Measurements from ENCODE around the gene PCDHB16. TPM values are rescaled to one million over a fixed set of nuclear protein-coding genes. Genes with fewer than 3 reads are reported as not detected.
"Not testable (repeated sequence)": the region's sequence is repeated elsewhere in the genome, so short reads cannot be mapped to it uniquely, and the experiment has no call there.

The PCDHB16 gene
- total RNA-seq, 2 experiments from 2014 or later = not detected

DNA sequence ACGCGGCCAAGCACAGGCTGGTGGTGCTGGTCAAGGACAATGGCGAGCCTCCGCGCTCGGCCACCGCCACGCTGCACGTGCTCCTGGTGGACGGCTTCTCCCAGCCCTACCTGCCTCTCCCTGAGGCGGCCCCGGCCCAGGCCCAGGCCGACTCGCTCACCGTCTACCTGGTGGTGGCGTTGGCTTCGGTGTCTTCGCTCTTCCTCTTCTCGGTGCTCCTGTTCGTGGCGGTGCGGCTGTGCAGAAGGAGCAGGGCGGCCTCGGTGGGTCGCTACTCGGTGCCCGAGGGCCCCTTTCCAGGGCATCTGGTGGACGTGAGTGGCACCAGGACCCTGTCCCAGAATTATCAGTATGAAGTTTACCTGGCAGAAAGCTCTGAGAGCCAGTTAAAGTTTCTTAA is 24.3 kb upstream of the PCDHB16 start:
- Mint-ChIP-seq H3K27me3 (peaks cover 21% of the 10 kb centered on the region), H3K9me3 (peaks cover 14% of the 10 kb centered on the region)
- intact Hi-C loops (cut with micrococcal nuclease); POLR2A ChIA-PET; H3K4me3 Mint-ChIP-seq; DNase-seq; H3K4me1 Mint-ChIP-seq (ENCODE audit: low read depth); H3K27ac Mint-ChIP-seq; H3K36me3 Mint-ChIP-seq; CTCF ChIA-PET: not testable (repeated sequence)

DNA sequence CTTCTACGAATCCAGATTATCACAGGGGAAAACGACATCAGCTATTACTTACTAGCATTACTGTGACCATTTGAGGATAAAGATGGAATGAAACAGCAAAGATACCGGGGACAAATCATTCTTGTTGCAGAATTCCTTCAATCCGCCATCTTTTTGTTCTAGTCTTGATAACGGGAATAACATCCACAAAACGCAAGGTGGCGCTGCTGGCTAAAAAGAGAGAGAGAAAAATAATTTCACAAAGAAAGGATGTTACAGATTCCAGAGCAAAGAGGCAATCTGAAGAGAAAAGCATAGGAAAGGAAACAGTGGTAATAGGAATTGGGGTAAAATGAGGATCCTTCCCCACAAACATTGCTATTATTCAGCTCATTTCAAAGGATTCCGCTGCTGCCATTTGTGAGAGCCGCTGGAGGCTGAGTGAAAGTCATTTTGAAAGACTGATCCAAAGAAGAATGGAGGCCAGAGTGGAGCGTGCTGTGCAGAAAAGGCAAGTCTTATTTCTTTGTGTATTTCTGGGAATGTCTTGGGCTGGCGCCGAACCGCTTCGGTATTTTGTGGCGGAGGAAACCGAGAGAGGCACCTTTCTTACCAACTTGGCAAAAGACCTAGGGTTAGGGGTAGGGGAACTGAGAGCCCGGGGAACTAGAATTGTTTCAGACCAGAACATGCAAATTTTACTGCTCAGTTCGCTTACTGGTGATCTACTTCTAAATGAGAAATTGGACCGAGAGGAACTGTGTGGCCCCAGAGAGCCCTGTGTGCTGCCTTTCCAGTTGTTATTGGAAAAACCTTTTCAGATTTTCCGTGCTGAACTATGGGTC is 9.6 kb upstream of the PCDHB16 start, which contains the start of gene PCDHB7:
TSS of gene PCDHB7 (plus strand) at position 264 of the 824 bp plus-strand sequence. CDS start at position 456, 192 bp downstream.
- intact Hi-C loops (cut with micrococcal nuclease) = no loop called here
- CTCF ChIA-PET = interaction anchor here (0.6 to 1.4 kb wide), 3 partner anchors 15 to 385 kb away, joined by 3 read pairs; partner anchors contain the start of gene PCDHB9
- H3K36me3 Mint-ChIP-seq = peaks cover 1% of the 10 kb centered on the region

DNA sequence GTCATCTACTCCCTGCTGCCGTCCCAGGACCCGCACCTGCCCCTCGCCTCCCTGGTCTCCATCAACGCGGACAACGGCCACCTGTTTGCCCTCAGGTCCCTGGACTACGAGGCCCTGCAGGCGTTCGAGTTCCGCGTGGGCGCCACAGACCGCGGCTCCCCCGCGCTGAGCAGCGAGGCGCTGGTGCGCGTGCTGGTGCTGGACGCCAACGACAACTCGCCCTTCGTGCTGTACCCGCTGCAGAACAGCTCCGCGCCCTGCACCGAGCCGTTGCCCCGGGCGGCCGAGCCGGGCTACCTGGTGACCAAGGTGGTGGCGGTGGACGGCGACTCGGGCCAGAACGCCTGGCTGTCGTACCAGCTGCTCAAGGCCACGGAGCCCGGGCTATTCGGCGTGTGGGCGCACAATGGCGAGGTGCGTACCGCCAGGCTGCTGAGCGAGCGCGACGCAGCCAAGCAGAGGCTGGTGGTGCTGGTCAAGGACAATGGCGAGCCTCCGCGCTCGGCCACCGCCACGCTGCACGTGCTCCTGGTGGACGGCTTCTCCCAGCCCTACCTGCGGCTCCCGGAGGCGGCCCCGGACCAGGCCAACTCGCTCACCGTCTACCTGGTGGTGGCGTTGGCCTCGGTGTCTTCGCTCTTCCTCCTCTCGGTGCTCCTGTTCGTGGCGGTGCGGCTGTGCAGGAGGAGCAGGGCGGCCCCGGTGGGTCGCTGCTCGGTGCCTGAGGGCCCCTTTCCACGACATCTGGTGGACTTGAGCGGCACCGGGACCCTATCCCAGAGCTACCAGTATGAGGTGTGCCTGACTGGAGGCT is 7.7 kb upstream of the PCDHB16 start:
- CTCF ChIA-PET; POLR2A ChIA-PET; H3K4me3 Mint-ChIP-seq; H3K27ac Mint-ChIP-seq; DNase-seq; H3K4me1 Mint-ChIP-seq (ENCODE audit: low read depth); H3K36me3 Mint-ChIP-seq; intact Hi-C loops (cut with micrococcal nuclease): not testable (repeated sequence)
- Mint-ChIP-seq H3K9me3 (peaks cover 11% of the 10 kb centered on the region), H3K27me3 (peaks cover 14% of the 10 kb centered on the region)

More for the DNA sequence above, 9.6 kb upstream of the PCDHB16 start, which contains the start of gene PCDHB7:
- peak; percentile 35 for DNase-seq
- Mint-ChIP-seq H3K4me3 (no peak within 1 kb of the TSS), H3K27ac (no peak within 1 kb of the TSS), H3K9me3 (peaks cover 11% of the 10 kb centered on the region), H3K27me3 (peaks cover 25% of the 10 kb centered on the region), H3K4me1 (ENCODE audit: low read depth) (no peaks in the 10 kb centered on the region)
- POLR2A ChIA-PET = no interaction called here

DNA sequence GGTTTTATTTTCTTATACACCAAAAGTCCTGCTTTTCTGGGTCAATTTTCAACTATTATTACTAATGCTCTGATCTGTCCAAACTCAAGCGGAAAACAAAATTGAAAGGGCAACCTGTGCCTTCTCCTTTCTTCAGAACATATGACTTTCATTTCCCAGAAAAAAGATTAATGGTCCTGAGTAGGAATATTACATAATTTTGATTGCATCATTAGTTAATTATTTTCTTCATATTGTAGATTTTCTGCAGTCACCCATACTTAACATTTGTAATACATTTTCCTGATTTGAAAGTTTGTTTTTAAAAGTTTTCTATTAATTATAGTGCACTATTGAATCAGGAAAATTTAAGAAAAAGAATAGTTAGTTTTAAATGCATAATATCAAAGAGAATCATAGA is 6.3 kb upstream of the PCDHB16 start:
- no peak overlapping the region for H3K27ac Mint-ChIP-seq
- H3K36me3 Mint-ChIP-seq = peaks cover 1% of the 10 kb centered on the region
- H3K4me1 Mint-ChIP-seq (ENCODE audit: low read depth) = no peaks in the 10 kb centered on the region
- CTCF ChIA-PET = no interaction called here
- H3K4me3 Mint-ChIP-seq = no peak overlapping the region
- DNase-seq = no peak
- H3K9me3 Mint-ChIP-seq = peaks cover 13% of the 10 kb centered on the region
- H3K27me3 Mint-ChIP-seq = peaks cover 10% of the 10 kb centered on the region
- POLR2A ChIA-PET = no interaction called here
- intact Hi-C loops (cut with micrococcal nuclease) = no loop called here

DNA sequence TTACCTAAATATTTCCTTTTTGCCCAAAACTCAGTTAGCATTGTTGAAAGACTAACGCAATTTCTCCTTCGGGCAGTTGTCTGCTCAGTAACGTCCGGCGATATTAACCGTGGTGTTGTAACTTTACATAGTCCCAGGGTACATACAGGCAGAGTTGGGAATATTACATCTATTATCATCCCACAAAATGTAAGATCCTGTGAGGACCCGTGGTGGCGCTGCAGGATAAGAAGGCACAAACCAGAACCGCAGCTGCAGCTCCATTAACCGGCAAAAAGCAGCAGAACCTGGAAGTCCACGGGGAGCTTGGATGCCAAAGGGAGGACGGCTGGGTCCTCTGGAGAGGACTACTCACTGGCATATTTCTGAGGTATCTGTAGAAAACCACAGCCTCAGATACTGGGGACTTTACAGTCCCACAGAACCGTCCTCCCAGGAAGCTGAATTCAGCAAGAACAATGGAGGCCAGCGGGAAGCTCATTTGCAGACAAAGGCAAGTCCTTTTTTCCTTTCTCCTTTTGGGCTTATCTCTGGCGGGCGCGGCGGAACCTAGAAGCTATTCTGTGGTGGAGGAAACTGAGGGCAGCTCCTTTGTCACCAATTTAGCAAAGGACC is 4.5 kb upstream of the PCDHB16 start, which contains the start of gene PCDHB8:
TSS of gene PCDHB8 (plus strand) at position 214 of the 615 bp plus-strand sequence. CDS start at position 459, 245 bp downstream.
- CTCF ChIA-PET = interaction anchor here (1.2 kb wide), 1 partner anchor 235 kb away, joined by 3 read pairs; the partner anchor contains the start of gene PCDHGA10
- H3K27ac Mint-ChIP-seq; POLR2A ChIA-PET; DNase-seq; H3K4me3 Mint-ChIP-seq; intact Hi-C loops (cut with micrococcal nuclease); H3K36me3 Mint-ChIP-seq; H3K4me1 Mint-ChIP-seq (ENCODE audit: low read depth): not testable (repeated sequence)
- peaks cover 18% of the 10 kb centered on the region for H3K27me3 Mint-ChIP-seq
- peaks cover 19% of the 10 kb centered on the region for H3K9me3 Mint-ChIP-seq

DNA sequence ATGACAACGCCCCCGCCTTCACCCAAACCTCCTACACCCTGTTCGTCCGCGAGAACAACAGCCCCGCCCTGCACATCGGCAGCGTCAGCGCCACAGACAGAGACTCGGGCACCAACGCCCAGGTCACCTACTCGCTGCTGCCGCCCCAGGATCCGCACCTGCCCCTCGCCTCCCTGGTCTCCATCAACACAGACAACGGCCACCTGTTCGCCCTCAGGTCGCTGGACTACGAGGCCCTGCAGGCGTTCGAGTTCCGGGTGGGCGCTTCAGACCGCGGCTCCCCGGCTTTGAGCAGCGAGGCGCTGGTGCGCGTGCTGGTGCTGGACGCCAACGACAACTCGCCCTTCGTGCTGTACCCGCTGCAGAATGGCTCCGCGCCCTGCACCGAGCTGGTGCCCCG is 2.8 kb upstream of the PCDHB16 start:
- DNase-seq; CTCF ChIA-PET; intact Hi-C loops (cut with micrococcal nuclease); POLR2A ChIA-PET; H3K36me3 Mint-ChIP-seq; H3K27ac Mint-ChIP-seq; H3K4me3 Mint-ChIP-seq; H3K4me1 Mint-ChIP-seq (ENCODE audit: low read depth): not testable (repeated sequence)
- Mint-ChIP-seq H3K9me3 (peaks cover 18% of the 10 kb centered on the region), H3K27me3 (peaks cover 19% of the 10 kb centered on the region)

DNA sequence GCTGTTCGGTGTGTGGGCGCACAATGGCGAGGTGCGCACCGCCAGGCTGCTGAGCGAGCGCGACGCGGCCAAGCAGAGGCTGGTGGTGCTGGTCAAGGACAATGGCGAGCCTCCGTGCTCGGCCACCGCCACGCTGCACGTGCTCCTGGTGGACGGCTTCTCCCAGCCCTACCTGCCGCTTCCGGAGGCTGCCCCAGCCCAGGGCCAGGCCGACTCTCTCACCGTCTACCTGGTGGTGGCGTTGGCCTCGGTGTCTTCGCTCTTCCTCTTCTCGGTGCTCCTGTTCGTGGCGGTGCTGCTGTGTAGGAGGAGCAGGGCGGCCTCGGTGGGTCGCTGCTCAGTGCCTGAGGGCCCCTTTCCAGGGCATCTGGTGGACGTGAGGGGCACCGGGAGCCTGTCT is 2.3 kb upstream of the PCDHB16 start:
- H3K4me3 Mint-ChIP-seq; POLR2A ChIA-PET; H3K27ac Mint-ChIP-seq; DNase-seq; intact Hi-C loops (cut with micrococcal nuclease); CTCF ChIA-PET; H3K4me1 Mint-ChIP-seq (ENCODE audit: low read depth); H3K36me3 Mint-ChIP-seq: not testable (repeated sequence)
- peaks cover 24% of the 10 kb centered on the region for H3K27me3 Mint-ChIP-seq
- peaks cover 19% of the 10 kb centered on the region for H3K9me3 Mint-ChIP-seq

DNA sequence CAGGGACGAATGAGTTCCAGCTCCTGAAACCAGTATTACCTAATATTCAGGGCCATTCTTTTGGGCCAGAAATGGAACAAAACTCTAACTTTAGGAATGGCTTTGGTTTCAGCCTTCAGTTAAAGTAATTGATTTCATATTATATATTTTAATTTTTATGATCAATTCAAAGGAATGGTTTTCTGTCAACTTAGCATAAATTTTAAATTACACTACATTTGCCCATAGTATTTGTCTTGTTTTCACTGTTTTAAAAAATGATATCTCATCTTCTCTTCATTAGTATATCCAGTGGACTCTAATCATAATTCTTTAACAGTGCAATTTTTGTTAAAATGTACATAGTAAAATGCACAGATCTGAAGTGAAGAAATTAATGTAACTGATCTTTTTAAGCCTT is 1.9 kb upstream of the PCDHB16 start:
- ChIA-PET CTCF (no interaction called here), POLR2A (no interaction called here)
- peaks cover 16% of the 10 kb centered on the region for H3K9me3 Mint-ChIP-seq
- no peak overlapping the region for H3K27ac Mint-ChIP-seq
- no peak for DNase-seq
- intact Hi-C loops (cut with micrococcal nuclease) = no loop called here
- H3K27me3 Mint-ChIP-seq = peaks cover 26% of the 10 kb centered on the region
- H3K36me3 Mint-ChIP-seq = peaks cover 2% of the 10 kb centered on the region
- no peak overlapping the region for H3K4me3 Mint-ChIP-seq
- no peaks in the 10 kb centered on the region for H3K4me1 Mint-ChIP-seq (ENCODE audit: low read depth)

DNA sequence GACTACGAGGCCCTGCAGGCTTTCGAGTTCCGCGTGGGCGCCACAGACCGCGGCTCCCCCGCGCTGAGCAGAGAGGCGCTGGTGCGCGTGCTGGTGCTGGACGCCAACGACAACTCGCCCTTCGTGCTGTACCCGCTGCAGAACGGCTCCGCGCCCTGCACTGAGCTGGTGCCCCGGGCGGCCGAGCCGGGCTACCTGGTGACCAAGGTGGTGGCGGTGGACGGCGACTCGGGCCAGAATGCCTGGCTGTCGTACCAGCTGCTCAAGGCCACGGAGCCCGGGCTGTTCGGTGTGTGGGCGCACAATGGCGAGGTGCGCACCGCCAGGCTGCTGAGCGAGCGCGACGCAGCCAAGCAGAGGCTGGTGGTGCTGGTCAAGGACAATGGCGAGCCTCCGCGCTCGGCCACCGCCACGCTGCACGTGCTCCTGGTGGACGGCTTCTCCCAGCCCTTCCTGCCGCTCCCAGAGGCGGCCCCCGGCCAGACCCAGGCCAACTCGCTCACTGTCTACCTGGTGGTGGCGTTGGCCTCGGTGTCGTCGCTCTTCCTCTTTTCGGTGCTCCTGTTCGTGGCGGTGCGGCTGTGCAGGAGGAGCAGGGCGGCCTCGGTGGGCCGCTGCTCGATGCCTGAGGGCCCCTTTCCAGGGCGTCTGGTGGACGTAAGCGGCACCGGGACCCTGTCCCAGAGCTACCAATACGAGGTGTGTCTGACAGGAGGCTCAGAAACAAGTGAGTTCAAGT is 2.1 kb downstream of the PCDHB16 start:
- intact Hi-C loops (cut with micrococcal nuclease); H3K36me3 Mint-ChIP-seq; H3K27ac Mint-ChIP-seq; H3K4me1 Mint-ChIP-seq (ENCODE audit: low read depth); H3K4me3 Mint-ChIP-seq; DNase-seq; CTCF ChIA-PET; POLR2A ChIA-PET: not testable (repeated sequence)
- Mint-ChIP-seq H3K9me3 (peaks cover 20% of the 10 kb centered on the region), H3K27me3 (peaks cover 37% of the 10 kb centered on the region)

DNA sequence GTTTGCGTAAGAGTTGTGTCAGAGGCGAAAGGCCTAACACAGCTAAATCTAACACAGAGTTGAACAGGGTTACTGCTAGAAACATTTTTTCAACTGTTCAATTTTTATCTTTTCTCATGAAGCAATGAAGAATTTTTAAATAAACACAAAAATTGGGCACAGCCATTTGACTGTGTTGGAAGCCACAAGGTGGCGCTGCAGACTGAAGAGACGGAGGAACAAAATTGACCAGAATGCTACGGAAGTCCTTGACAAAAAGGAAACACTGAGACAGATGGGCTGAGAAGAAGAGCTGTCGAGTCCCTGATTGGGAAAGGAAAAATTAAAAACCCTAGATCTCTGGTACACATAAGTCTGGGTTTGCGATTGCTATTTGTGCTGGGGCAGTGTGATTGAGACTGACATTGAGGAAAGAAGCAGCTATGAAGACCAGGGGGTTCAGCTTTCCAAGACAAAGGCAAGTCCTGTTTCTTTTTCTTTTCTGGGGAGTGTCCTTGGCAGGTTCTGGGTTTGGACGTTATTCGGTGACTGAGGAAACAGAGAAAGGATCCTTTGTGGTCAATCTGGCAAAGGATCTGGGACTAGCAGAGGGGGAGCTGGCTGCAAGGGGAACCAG is 4.8 kb downstream of the PCDHB16 start, which contains the start of gene PCDHB9:
TSS of gene PCDHB9 (plus strand) at position 265 of the 616 bp plus-strand sequence. CDS start at position 423, 158 bp downstream.
- Mint-ChIP-seq H3K27ac (no peak within 1 kb of the TSS), H3K27me3 (peaks cover 44% of the 10 kb centered on the region), H3K9me3 (peaks cover 22% of the 10 kb centered on the region), H3K4me3 (peak within 1 kb of the TSS; percentile 8), H3K36me3 (peaks cover 6% of the 10 kb centered on the region), H3K4me1 (ENCODE audit: low read depth) (peaks cover 6% of the 10 kb centered on the region)
- DNase-seq = peak; percentile 56
- intact Hi-C loops (cut with micrococcal nuclease) = no loop called here
- POLR2A ChIA-PET = no interaction called here
- CTCF ChIA-PET = interaction anchor here (0.6 to 2.5 kb wide), 16 partner anchors 10 to 1274 kb away, joined by 3 to 12 read pairs (median 3); partner anchors contain the start of genes PCDHB11, PCDHB7, PCDHGB3 and TAF7

DNA sequence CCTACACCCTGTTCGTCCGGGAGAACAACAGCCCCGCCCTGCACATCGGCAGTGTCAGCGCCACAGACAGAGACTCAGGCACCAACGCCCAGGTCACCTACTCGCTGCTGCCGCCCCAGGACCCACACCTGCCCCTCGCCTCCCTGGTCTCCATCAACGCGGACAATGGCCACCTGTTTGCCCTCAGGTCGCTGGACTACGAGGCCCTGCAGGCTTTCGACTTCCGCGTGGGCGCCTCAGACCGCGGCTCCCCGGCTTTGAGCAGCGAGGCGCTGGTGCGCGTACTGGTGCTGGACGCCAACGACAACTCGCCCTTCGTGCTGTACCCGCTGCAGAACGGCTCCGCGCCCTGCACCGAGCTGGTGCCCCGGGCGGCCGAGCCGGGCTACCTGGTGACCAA is 6.5 kb downstream of the PCDHB16 start:
- H3K4me3 Mint-ChIP-seq; CTCF ChIA-PET; POLR2A ChIA-PET; H3K4me1 Mint-ChIP-seq (ENCODE audit: low read depth); intact Hi-C loops (cut with micrococcal nuclease); H3K27ac Mint-ChIP-seq; DNase-seq; H3K36me3 Mint-ChIP-seq: not testable (repeated sequence)
- H3K9me3 Mint-ChIP-seq = peaks cover 18% of the 10 kb centered on the region
- peaks cover 41% of the 10 kb centered on the region for H3K27me3 Mint-ChIP-seq
